Measurements from ENCODE around the gene FHOD3. TPM values are rescaled to one million over a fixed set of nuclear protein-coding genes. Genes with fewer than 3 reads are reported as not detected.
A peak's percentile ranks its signal among the peaks of the same experiment; 100 is the strongest.
"Not testable (repeated sequence)": the region's sequence is repeated elsewhere in the genome, so short reads cannot be mapped to it uniquely, and the experiment has no call there.

FHOD3 gene
- total RNA-seq, 1 donor, result 3.0 TPM

GRCh38 chr18:36812678-36813077, 515.2 kb downstream of the FHOD3 start:
- peak; percentile 14 for DNase-seq (ENCODE audit: low read depth)
- H3K4me3 ChIP-seq (ENCODE audit: low read depth, low read length), result no peak overlapping the region
- TF ChIP-seq CTCF (IDR thresholded peaks at IDR 0.05; ENCODE audit: insufficient read depth, low read length), result no peak

- no peak overlapping the region for H3K4me3 ChIP-seq (ENCODE audit: low read depth, low read length)
- no peak for DNase-seq (ENCODE audit: low read depth)
These were observed 515.7 kb downstream of the FHOD3 start for GRCh38 chr18:36813101-36813775.

GRCh38 chr18:36813824-36814223, 516.3 kb downstream of the FHOD3 start:
- TF ChIP-seq CTCF (IDR thresholded peaks at IDR 0.05; ENCODE audit: insufficient read depth, low read length), result no peak
- H3K4me3 ChIP-seq (ENCODE audit: low read depth, low read length), result no peak overlapping the region
- peak; percentile 20 for DNase-seq (ENCODE audit: low read depth)

More at GRCh38 chr18:36813101-36813775, 515.7 kb downstream of the FHOD3 start:
- TF ChIP-seq CTCF (IDR thresholded peaks at IDR 0.05; ENCODE audit: insufficient read depth, low read length), result no peak

- TF ChIP-seq CTCF (IDR thresholded peaks at IDR 0.05; ENCODE audit: insufficient read depth, low read length), result no peak
- DNase-seq (ENCODE audit: low read depth), result no peak
- H3K4me3 ChIP-seq (ENCODE audit: low read depth, low read length), result no peak overlapping the region
These were observed 517.5 kb downstream of the FHOD3 start for GRCh38 chr18:36814994-36815393.

- not testable (repeated sequence) for DNase-seq (ENCODE audit: low read depth); H3K4me3 ChIP-seq (ENCODE audit: low read depth, low read length)
These were observed 518.6 kb downstream of the FHOD3 start for GRCh38 chr18:36816096-36816495.

- DNase-seq (ENCODE audit: low read depth), result no peak
- no peak for TF ChIP-seq CTCF (IDR thresholded peaks at IDR 0.05; ENCODE audit: insufficient read depth, low read length)
- no peak overlapping the region for H3K4me3 ChIP-seq (ENCODE audit: low read depth, low read length)
These were observed 519.5 kb downstream of the FHOD3 start for GRCh38 chr18:36817039-36817438.

GRCh38 chr18:36818652-36819051, 521.1 kb downstream of the FHOD3 start:
- TF ChIP-seq CTCF (IDR thresholded peaks at IDR 0.05; ENCODE audit: insufficient read depth, low read length), result no peak
- DNase-seq (ENCODE audit: low read depth), result no peak
- H3K4me3 ChIP-seq (ENCODE audit: low read depth, low read length), result no peak overlapping the region
